SK-N-SH treated with all-trans-retinoic acid at 6 μM for 48 hours (cell line): ENCODE data around the gene ASCL1.

Experiments
- ATAC-seq: fragments of 200-7000 bp; cut with Tn5 transposase; 3 replicates; pipeline ENCODE4 v1.9.1; 2020; ENCODE audit warnings: mild to moderate bottlenecking, moderate library complexity
- ARNTL ChIP-seq: fragments of 450-650 bp; formaldehyde crosslinking; IDR thresholded peaks from 2 replicates; pipeline ENCODE4 v1.5.0; 2020; ENCODE audit warnings: low read depth, mild to moderate bottlenecking, moderate library complexity, borderline replicate concordance
- BACH2 ChIP-seq: fragments of 250-450 bp; sonication (Bioruptor Pico); IDR thresholded peaks from 2 replicates; pipeline ENCODE4 v1.9.0; 2021; ENCODE audit warnings: mild to moderate bottlenecking, borderline replicate concordance
- CSDC2 ChIP-seq: fragments of 250-450 bp; sonication (Bioruptor Pico); IDR thresholded peaks from 2 replicates; pipeline ENCODE4 v1.5.0; 2020; ENCODE audit warnings: mild to moderate bottlenecking, moderate library complexity
- CSRNP3 ChIP-seq: fragments of 250-450 bp; sonication (Bioruptor Pico); IDR thresholded peaks from 2 replicates; pipeline ENCODE4 v1.5.1; 2021; ENCODE audit warnings: mild to moderate bottlenecking, moderate library complexity
- ESRRG ChIP-seq: fragments of 250-450 bp; sonication (Bioruptor Pico); IDR thresholded peaks from 2 replicates; pipeline ENCODE4 v1.6.1; 2021; ENCODE audit warnings: mild to moderate bottlenecking
- GLIS3 ChIP-seq: fragments of 250-450 bp; sonication (Bioruptor Pico); IDR thresholded peaks from 2 replicates; pipeline ENCODE4 v1.5.0; 2020; ENCODE audit warnings: mild to moderate bottlenecking, moderate library complexity
- ISL1 ChIP-seq: fragments of 250-450 bp; sonication (Bioruptor Pico); IDR thresholded peaks from 2 replicates; pipeline ENCODE4 v2.1.2; 2022; ENCODE audit warnings: mild to moderate bottlenecking, moderate library complexity
- PATZ1 ChIP-seq: fragments of 250-450 bp; sonication (Bioruptor Pico); IDR thresholded peaks from 2 replicates; pipeline ENCODE4 v1.8.0; 2020; ENCODE audit warnings: mild to moderate bottlenecking, moderate library complexity, borderline replicate concordance
- PPARA ChIP-seq: fragments of 250-450 bp; sonication (Bioruptor Pico); IDR thresholded peaks from 2 replicates; pipeline ENCODE4 v1.5.0; 2020; ENCODE audit warnings: mild to moderate bottlenecking, borderline replicate concordance
- RARB ChIP-seq: fragments of 250-450 bp; sonication (Bioruptor Pico); IDR thresholded peaks from 2 replicates; pipeline ENCODE4 v1.8.0; 2021; ENCODE audit warnings: mild to moderate bottlenecking, moderate library complexity
- TCF4 ChIP-seq: fragments of 250-450 bp; sonication (Bioruptor Pico); IDR thresholded peaks from 2 replicates; pipeline ENCODE4 v1.8.0; 2021; ENCODE audit warnings: mild to moderate bottlenecking, moderate library complexity, borderline replicate concordance
- TOX ChIP-seq: fragments of 250-450 bp; sonication (Bioruptor Pico); IDR thresholded peaks from 2 replicates; pipeline ENCODE4 v1.8.0; 2021; ENCODE audit warnings: mild to moderate bottlenecking, moderate library complexity, borderline replicate concordance
- TSHZ2 ChIP-seq: fragments of 250-450 bp; sonication (Bioruptor Pico); IDR thresholded peaks from 2 replicates; pipeline ENCODE4 v1.5.0; 2020; ENCODE audit warnings: mild to moderate bottlenecking, moderate library complexity
- ZC3H10 ChIP-seq: fragments of 250-450 bp; sonication (Bioruptor Pico); IDR thresholded peaks from 2 replicates; pipeline ENCODE4 v1.5.1; 2021; ENCODE audit warnings: mild to moderate bottlenecking, moderate library complexity
- ZFP3 ChIP-seq: fragments of 250-450 bp; sonication (Bioruptor Pico); IDR thresholded peaks from 2 replicates; pipeline ENCODE4 v1.5.0; 2020; ENCODE audit warnings: mild to moderate bottlenecking, moderate library complexity
- ZFP30 ChIP-seq: fragments of 450-650 bp; formaldehyde crosslinking; IDR thresholded peaks from 2 replicates; pipeline ENCODE4 v1.5.0; 2022; ENCODE audit warnings: mild to moderate bottlenecking, moderate library complexity
- ZNF565 ChIP-seq: fragments of 450-650 bp; formaldehyde crosslinking; conservative IDR thresholded peaks from 2 replicates; pipeline ENCODE4 v1.5.0; 2020; ENCODE audit warnings: low read depth, mild to moderate bottlenecking, moderate library complexity
- ZNF70 ChIP-seq: fragments of 450-650 bp; formaldehyde crosslinking; IDR thresholded peaks from 2 replicates; pipeline ENCODE4 v1.5.0; 2020; ENCODE audit warnings: mild to moderate bottlenecking, moderate library complexity
- ZNF8 ChIP-seq: fragments of 450-650 bp; formaldehyde crosslinking; IDR thresholded peaks from 2 replicates; pipeline ENCODE4 v1.5.0; 2020; ENCODE audit warnings: mild to moderate bottlenecking, moderate library complexity
- TF ChIP-seq, protein P1 (sequence below): fragments of 250-450 bp; sonication (Bioruptor Pico); IDR thresholded peaks from 2 replicates; pipeline ENCODE4 v1.5.1; 2020; ENCODE audit warnings: low read depth, mild to moderate bottlenecking, moderate library complexity
- TF ChIP-seq, protein P2 (sequence below): fragments of 250-450 bp; sonication (Bioruptor Pico); IDR thresholded peaks from 2 replicates; pipeline ENCODE4 v1.8.0; 2021; ENCODE audit warnings: low read depth, mild to moderate bottlenecking, moderate library complexity, borderline replicate concordance

Gene ASCL1

DNA sequence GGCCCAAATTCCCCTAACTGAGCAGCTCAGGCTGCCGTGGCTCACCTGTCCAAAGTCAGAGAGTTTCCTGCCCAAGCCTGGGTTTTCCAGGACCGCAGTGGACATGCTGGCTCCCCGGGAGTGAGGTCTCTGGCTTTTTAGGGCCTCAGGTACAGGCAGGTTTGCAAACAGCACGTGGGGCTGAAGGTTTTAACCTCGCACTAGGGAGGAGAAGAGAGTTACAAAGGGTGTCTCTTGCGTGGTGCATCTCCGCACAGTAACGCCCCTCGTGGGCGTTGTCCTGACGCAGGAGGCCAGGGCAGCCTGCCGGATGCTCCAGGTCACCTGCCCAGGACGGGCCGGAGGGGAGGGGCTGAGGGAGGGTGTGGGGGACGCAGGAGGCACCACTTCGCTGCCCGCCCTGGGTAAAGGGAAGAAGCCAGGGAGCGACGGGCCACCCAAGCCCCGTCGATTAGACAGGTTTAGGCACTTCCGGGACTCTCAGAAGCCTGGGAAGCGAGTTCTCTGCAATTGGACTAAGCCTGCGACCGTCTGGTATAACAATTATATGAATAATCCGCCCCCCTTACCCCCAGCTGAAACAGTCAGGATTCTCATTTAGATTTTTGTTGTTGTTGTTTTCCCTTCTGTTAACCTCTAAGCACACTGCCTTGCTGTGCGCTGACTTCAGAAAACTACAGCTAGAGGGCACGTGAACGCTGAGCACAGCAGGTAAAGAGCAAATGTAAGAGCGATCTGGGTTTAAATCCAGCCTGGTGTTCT, 40.3 kb upstream of the ASCL1 start, which contains the start of gene PAH:
Gene PAH, minus strand, starts transcription at position 219 of the 762 bp plus-strand sequence. Its CDS starts 114 bp downstream, at position 105.
- TF ChIP-seq PPARA (no peak), ZNF565 (CRISPR knock-in tag) (no peak), ISL1 (CRISPR knock-in tag) (no peak), ESRRG (CRISPR knock-in tag) (no peak), ZFP30 (CRISPR knock-in tag) (no peak), CSDC2 (CRISPR knock-in tag) (no peak), PATZ1 (CRISPR knock-in tag) (no peak)
- TF ChIP-seq, protein P1, sequence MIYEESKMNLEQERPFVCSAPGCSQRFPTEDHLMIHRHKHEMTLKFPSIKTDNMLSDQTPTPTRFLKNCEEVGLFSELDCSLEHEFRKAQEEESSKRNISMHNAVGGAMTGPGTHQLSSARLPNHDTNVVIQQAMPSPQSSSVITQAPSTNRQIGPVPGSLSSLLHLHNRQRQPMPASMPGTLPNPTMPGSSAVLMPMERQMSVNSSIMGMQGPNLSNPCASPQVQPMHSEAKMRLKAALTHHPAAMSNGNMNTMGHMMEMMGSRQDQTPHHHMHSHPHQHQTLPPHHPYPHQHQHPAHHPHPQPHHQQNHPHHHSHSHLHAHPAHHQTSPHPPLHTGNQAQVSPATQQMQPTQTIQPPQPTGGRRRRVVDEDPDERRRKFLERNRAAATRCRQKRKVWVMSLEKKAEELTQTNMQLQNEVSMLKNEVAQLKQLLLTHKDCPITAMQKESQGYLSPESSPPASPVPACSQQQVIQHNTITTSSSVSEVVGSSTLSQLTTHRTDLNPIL, result no peak
- TF ChIP-seq, protein P2, sequence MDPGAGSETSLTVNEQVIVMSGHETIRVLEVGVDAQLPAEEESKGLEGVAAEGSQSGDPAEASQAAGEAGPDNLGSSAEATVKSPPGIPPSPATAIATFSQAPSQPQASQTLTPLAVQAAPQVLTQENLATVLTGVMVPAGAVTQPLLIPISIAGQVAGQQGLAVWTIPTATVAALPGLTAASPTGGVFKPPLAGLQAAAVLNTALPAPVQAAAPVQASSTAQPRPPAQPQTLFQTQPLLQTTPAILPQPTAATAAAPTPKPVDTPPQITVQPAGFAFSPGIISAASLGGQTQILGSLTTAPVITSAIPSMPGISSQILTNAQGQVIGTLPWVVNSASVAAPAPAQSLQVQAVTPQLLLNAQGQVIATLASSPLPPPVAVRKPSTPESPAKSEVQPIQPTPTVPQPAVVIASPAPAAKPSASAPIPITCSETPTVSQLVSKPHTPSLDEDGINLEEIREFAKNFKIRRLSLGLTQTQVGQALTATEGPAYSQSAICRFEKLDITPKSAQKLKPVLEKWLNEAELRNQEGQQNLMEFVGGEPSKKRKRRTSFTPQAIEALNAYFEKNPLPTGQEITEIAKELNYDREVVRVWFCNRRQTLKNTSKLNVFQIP (CRISPR knock-in tag), result no peak
- ATAC-seq, result no peak

DNA sequence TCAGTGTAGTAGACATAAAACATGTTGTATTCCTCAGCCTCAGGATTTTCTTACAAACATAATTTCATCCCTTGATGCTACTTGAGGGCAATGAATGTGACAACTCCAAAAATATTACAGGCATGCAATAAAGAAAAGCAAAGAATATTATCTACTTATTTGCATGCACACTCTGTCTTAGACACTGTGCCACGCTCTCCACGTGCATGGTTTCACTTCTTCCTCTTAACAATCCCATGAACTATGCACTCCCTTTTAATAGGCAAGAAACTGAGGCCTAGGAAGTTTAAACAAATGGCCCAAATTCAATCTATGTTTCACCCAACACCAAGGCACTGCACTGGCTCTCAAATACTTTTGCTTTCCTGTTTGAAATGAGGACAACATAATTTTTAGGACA, 38.6 kb upstream of the ASCL1 start:
- TF ChIP-seq PATZ1 (CRISPR knock-in tag), result no peak
- TF ChIP-seq ZFP3 (CRISPR knock-in tag), result no peak
- TF ChIP-seq ZC3H10 (CRISPR knock-in tag), result no peak
- TF ChIP-seq ZNF70 (CRISPR knock-in tag), result no peak
- TF ChIP-seq TOX (CRISPR knock-in tag), result no peak
- no peak for TF ChIP-seq GLIS3 (CRISPR knock-in tag)
- no peak for TF ChIP-seq ISL1 (CRISPR knock-in tag)
- no peak for TF ChIP-seq BACH2 (CRISPR knock-in tag)
- no peak for TF ChIP-seq CSDC2 (CRISPR knock-in tag)
- no peak for ATAC-seq

DNA sequence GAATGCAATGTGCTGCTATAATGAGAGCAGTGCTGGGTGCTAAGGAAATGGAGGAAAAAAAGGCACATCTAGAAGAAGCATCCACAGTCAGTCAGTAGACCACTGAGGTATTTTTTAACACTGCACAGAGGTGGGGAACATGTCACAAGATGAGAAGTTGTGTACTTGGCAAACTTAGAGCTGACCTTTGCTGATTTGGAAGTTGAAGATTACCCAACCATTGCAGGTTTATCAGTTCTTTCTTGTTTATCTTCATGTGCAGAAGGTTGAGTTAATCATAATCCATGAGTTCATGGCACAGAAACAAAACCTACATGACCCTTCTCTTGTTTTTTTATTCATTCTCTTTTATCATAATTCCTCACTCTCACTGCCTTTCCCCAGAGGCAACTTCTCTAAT, 37.2 kb upstream of the ASCL1 start:
- TF ChIP-seq ZNF565 (CRISPR knock-in tag), result no peak
- no peak for TF ChIP-seq ZNF8 (CRISPR knock-in tag)
- TF ChIP-seq ZFP30 (CRISPR knock-in tag), result no peak
- TF ChIP-seq CSRNP3, result no peak
- no peak for TF ChIP-seq TCF4 (CRISPR knock-in tag)
- TF ChIP-seq, protein P1, result no peak
- TF ChIP-seq ESRRG (CRISPR knock-in tag), result no peak
- no peak for TF ChIP-seq TOX (CRISPR knock-in tag)
- no peak for TF ChIP-seq GLIS3 (CRISPR knock-in tag)
- no peak for TF ChIP-seq TSHZ2 (CRISPR knock-in tag)
- TF ChIP-seq PPARA, result no peak
- TF ChIP-seq RARB (CRISPR knock-in tag), result no peak
- no peak for TF ChIP-seq ZC3H10 (CRISPR knock-in tag)
- no peak for TF ChIP-seq BACH2 (CRISPR knock-in tag)
- TF ChIP-seq PATZ1 (CRISPR knock-in tag), result no peak
- no peak for TF ChIP-seq ARNTL
- TF ChIP-seq CSDC2 (CRISPR knock-in tag), result no peak
- no peak for ATAC-seq
